Measurements from ENCODE around the gene OOSP3. TPM values are rescaled to one million over a fixed set of nuclear protein-coding genes. Genes with fewer than 3 reads are reported as not detected.
"Not testable (repeated sequence)": the region's sequence is repeated elsewhere in the genome, so short reads cannot be mapped to it uniquely, and the experiment has no call there.

The OOSP3 gene
- total RNA-seq, 2 donors from 2014 or later = not detected

DNA sequence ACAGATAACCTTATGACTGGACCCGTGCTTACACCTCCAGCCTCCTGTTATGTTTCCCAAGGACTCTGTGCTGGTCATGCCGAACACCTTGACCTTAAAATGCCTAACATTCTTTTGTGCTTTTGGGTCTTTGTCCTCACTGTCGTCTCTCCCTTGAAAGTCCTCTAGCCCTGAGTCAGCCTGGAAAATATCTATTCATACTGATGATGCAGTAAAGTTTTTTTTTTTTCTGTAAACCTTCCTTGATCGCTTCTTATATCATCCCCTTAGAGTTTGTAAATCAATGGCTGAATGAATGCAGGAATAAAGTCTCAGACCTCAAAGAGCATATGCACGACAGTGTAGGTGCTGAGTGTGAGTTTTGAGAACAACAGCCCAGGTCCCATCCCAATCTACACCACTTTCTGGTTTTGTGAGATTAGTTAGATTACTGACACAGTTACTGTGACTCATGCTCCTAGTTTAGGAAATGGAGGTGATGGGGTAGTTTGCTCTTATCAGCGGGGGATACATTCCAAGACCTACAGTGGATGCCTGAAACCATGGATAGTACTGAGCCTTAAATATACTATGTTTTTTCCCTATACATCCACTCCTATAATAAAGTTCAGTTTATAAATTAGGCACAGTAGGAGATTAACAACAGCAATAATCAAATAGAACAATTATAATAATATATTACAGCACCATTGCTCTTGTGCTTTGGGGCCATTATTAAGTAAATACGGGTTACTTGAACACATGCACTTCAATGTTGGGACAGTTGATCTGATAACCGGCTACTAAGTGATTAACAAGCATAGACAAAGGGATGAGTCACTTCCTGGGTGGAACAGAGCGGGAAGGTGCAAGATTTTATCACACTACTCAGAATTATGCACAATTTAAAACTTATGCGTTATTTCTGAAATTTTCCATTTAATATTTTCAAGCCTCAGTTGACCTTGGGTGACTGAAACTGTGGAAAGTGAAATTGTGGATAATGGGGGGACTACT, 20.8 kb upstream of the OOSP3 start:
- Mint-ChIP-seq H3K36me3 (no peaks in the 10 kb centered on the region), H3K27me3 (peaks cover 0 to 4% of the 10 kb centered on the region in 2 donors), H3K4me1 (ENCODE audit: low read depth in 2 of 2) (peaks cover 16 to 20% of the 10 kb centered on the region in 2 donors), H3K9me3 (no peaks in the 10 kb centered on the region), H3K27ac (peak overlapping the region; percentile 12 to 29), H3K4me3 (peak overlapping the region; percentile 47)
- DNase-seq (ENCODE audit: low spot score) (no peak), ATAC-seq (peak in 1 of 2 donors; percentile 83)

DNA sequence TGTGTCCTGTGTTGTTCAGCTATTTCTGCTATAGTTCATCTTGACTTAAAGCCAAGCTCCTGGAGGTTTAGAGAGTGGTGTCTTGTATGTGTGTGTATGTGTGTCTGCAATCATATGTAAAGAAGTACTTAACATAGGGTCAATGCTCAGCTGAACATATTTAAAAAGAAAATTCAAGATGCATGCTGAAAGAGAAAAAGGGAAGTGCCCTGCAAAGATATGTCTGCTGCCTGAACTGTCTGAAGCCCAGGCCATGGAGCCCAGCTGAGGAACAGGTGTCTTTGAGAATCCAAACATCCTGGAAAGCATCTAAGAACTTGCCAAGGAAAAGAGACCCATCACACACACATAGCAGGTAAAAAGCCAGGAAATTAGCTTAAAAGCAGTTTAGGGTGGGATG, 18.9 kb upstream of the OOSP3 start:
- no peak overlapping the region for H3K27ac Mint-ChIP-seq
- H3K9me3 Mint-ChIP-seq = no peaks in the 10 kb centered on the region
- DNase-seq (ENCODE audit: low spot score) (no peak), ATAC-seq (no peak)
- no peak overlapping the region for H3K4me3 Mint-ChIP-seq
- H3K27me3 Mint-ChIP-seq = peaks cover 0 to 2% of the 10 kb centered on the region in 2 donors
- H3K36me3 Mint-ChIP-seq = no peaks in the 10 kb centered on the region
- H3K4me1 Mint-ChIP-seq (ENCODE audit: low read depth in 2 of 2) = peaks cover 16 to 20% of the 10 kb centered on the region in 2 donors

DNA sequence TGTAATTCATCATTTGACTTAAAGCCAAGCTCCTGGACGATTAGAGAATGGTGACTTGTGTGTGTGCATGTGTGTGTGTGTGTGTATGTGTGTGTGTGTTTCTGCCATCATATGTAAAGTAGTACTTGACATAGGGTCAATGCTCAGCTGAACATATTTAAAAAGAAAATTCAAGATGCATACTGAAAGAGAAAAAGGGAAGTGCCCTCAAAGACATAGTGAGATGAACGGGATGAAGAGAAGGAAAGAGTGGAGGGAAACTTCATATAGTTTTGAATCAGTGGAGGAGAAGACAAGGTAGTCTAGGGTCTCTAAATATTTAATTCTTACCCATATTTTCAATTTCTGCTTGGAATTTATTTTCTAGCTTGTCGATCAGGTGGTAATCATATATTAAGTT, 16.3 kb upstream of the OOSP3 start:
- no peak overlapping the region for H3K27ac Mint-ChIP-seq
- no peaks in the 10 kb centered on the region for H3K9me3 Mint-ChIP-seq
- DNase-seq (ENCODE audit: low spot score) (no peak), ATAC-seq (no peak)
- H3K4me1 Mint-ChIP-seq (ENCODE audit: low read depth in 2 of 2) = peaks cover 16 to 18% of the 10 kb centered on the region in 2 donors
- H3K36me3 Mint-ChIP-seq = no peaks in the 10 kb centered on the region
- H3K27me3 Mint-ChIP-seq = peaks cover 6 to 8% of the 10 kb centered on the region in 2 donors
- H3K4me3 Mint-ChIP-seq = no peak overlapping the region

DNA sequence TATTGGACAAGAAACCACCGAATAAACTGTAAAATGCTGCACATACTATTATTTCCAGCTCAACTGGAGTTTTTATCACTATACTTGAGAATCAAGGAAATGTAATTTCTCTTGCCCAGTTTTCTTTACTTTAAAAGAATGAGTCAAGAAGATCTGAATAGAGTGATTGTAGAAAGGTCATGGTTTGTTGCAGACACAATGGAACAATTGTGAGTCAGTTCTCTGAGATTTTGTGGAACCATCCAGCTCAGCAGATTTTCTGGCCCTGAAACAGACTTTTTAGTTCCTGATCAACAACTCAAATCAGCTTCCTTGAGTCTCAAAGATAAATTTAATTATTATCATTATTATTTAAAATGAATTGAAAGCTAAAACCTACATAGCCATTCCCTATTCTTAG, 13.6 kb upstream of the OOSP3 start:
- Mint-ChIP-seq H3K36me3 (no peaks in the 10 kb centered on the region), H3K27ac (no peak overlapping the region), H3K27me3 (peaks cover 12% of the 10 kb centered on the region in 2 donors), H3K4me1 (ENCODE audit: low read depth in 2 of 2) (no peaks in the 10 kb centered on the region), H3K4me3 (no peak overlapping the region), H3K9me3 (no peaks in the 10 kb centered on the region)
- no peak for DNase-seq (ENCODE audit: low spot score)
- no peak for ATAC-seq

DNA sequence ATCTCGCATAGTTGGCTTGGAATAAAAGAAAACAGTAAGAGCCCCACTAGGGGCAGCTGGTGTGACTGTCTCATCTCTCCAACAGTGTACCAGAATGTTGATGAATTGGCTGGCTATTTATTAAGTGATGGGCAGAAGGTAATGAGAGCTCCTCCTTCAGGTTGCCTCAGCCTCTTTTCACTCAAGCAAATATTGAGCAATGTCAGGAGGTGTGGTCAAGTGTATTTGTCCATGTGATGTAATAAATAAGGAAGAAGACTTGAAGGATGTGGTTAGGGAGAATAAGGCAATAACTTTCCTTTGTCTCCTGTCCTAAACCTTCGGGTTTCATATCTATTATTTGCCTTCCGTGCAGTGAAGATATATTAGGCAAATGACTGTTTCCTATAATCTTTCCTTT, 12.2 kb upstream of the OOSP3 start, which contains the start of gene TCN1:
Gene TCN1 (minus strand): TSS at position 91 of the 400 bp plus-strand sequence. CDS start 17 bp downstream, at position 74.
- Mint-ChIP-seq H3K4me1 (ENCODE audit: low read depth in 2 of 2) (no peaks in the 10 kb centered on the region), H3K9me3 (no peaks in the 10 kb centered on the region), H3K27me3 (peaks cover 10 to 26% of the 10 kb centered on the region in 2 donors), H3K27ac (no peak within 1 kb of the TSS), H3K36me3 (no peaks in the 10 kb centered on the region), H3K4me3 (no peak within 1 kb of the TSS)
- DNase-seq (ENCODE audit: low spot score) (no peak), ATAC-seq (no peak)

DNA sequence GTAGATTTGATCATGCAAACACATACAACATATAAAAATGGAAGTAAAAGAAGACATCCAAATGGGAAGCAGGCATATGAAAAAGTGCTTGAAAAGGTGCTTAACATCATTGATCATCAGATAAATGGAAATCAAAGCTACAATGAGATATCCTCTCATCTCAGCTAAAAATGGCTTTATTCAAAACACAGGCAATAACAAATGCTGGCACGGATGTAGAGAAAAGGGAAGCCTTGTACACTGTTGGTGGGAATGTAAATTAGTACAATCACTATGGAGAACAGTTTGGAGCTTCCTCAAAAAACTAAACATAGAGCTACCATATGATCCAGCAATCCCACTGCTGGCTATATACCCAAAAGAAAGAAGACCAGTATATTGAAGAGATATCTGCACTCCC, 11.7 kb upstream of the OOSP3 start:
- no peak for DNase-seq (ENCODE audit: low spot score)
- no peak for ATAC-seq
- H3K27me3 Mint-ChIP-seq = peaks cover 14 to 30% of the 10 kb centered on the region in 2 donors
- H3K4me3 Mint-ChIP-seq = no peak overlapping the region
- H3K4me1 Mint-ChIP-seq (ENCODE audit: low read depth in 2 of 2) = no peaks in the 10 kb centered on the region
- no peak overlapping the region for H3K27ac Mint-ChIP-seq
- no peaks in the 10 kb centered on the region for H3K9me3 Mint-ChIP-seq
- H3K36me3 Mint-ChIP-seq = no peaks in the 10 kb centered on the region

DNA sequence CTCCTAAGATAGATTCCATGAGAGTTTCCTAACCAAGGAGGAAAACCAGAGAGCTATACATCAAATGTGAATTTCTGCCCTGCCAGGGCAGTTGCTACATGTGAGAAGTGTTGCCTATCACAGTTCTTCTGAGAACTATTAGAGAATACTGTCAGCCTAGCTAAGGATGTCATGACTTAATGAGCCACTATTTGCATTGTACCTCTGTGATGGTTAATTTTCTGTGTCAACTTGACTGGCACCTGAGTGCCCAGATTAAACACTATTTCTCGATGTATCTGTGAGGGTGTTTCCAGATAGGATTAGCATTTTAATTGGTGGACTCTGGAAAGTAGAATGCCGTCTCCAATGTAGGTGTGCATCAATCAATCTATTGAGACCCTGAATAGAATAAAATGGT, 10.6 kb upstream of the OOSP3 start:
- H3K4me1 Mint-ChIP-seq (ENCODE audit: low read depth in 2 of 2) = no peaks in the 10 kb centered on the region
- H3K27ac Mint-ChIP-seq = no peak overlapping the region
- DNase-seq (ENCODE audit: low spot score) = no peak
- no peaks in the 10 kb centered on the region for H3K9me3 Mint-ChIP-seq
- no peak overlapping the region for H3K4me3 Mint-ChIP-seq
- H3K36me3 Mint-ChIP-seq = no peaks in the 10 kb centered on the region
- no peak for ATAC-seq
- peaks cover 14 to 34% of the 10 kb centered on the region in 2 donors for H3K27me3 Mint-ChIP-seq

DNA sequence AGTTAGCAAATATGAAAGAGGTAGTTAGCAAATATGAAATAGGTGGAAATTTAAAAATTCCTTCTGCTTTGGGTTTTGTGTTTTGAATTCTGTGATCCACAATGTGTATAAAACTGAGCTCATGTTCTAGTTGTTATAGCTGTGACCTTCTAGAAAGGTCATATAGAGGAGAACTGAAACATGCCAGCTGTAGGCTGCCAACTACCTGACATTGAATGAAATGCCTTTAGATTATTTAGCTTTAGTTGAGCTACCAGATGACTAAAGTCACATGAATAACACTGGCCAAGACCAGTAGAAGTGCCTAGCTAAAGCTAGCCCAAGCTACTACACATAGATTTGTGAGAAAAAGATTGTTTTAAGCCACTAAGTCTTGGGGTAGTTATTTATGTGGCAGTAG, 6.5 kb upstream of the OOSP3 start:
- Mint-ChIP-seq H3K27me3 (peaks cover 13 to 40% of the 10 kb centered on the region in 2 donors), H3K9me3 (no peaks in the 10 kb centered on the region), H3K36me3 (no peaks in the 10 kb centered on the region), H3K4me1 (ENCODE audit: low read depth in 2 of 2) (no peaks in the 10 kb centered on the region), H3K4me3 (no peak overlapping the region), H3K27ac (no peak overlapping the region)
- ATAC-seq (no peak), DNase-seq (ENCODE audit: low spot score) (no peak)

DNA sequence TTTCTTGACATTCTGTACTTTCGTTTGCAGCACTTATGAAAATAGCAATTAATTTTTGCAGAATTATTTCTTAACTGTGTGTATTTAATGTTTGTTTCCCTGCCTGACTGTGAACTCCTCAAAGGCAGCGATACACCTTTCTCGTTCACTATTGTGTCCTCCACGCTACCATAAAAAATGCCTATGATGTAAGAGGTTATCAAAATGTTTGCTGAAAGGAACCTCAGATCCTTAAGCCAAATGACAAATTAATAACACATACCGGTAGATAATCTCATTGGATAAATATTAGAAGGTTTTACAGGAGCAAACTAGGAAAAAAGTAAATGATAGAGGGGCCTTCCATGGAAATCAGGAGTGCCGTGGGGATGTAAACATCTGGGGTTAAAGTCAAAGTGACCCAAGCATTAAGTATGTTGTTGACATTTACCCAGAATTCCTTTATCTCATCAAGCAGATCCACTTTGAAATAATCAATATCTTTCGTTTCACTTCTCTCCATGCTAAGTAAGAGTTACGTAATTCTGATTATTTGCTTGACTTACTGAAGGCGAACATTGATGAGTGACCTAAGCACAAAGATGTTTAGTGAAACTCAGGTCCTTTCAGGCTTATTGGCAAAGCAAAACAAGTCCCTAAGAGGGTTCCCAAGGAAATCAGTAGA, 2.6 kb upstream of the OOSP3 start:
- Mint-ChIP-seq H3K9me3 (no peaks in the 10 kb centered on the region), H3K4me1 (ENCODE audit: low read depth in 2 of 2) (no peaks in the 10 kb centered on the region), H3K36me3 (no peaks in the 10 kb centered on the region), H3K27ac (no peak overlapping the region), H3K27me3 (peaks cover 12 to 27% of the 10 kb centered on the region in 2 donors), H3K4me3 (no peak overlapping the region)
- ATAC-seq (no peak), DNase-seq (ENCODE audit: low spot score) (no peak)

DNA sequence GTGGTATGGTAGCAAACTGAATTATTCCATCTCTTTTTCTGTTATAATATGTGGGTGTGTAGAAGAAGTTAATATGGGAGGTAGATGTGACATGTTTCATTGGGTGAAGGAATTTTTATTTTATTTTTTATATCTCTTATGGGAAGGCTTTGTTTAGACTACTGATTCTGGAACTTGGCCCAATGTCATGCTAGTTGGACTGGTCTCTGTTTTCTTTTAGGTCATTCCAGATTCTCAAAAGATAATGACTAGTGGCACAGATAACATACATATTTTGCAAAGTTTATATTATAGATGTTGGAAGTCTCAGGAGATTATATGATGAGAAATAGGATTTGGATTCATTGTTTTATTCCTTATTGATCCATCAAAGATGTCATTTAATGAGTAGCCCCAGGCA, 1.3 kb upstream of the OOSP3 start:
- Mint-ChIP-seq H3K4me1 (ENCODE audit: low read depth in 2 of 2) (no peaks in the 10 kb centered on the region), H3K9me3 (no peaks in the 10 kb centered on the region), H3K4me3 (no peak overlapping the region), H3K27ac (no peak overlapping the region), H3K27me3 (peaks cover 9 to 14% of the 10 kb centered on the region in 2 donors), H3K36me3 (no peaks in the 10 kb centered on the region)
- DNase-seq (ENCODE audit: low spot score) (no peak), ATAC-seq (no peak)

DNA sequence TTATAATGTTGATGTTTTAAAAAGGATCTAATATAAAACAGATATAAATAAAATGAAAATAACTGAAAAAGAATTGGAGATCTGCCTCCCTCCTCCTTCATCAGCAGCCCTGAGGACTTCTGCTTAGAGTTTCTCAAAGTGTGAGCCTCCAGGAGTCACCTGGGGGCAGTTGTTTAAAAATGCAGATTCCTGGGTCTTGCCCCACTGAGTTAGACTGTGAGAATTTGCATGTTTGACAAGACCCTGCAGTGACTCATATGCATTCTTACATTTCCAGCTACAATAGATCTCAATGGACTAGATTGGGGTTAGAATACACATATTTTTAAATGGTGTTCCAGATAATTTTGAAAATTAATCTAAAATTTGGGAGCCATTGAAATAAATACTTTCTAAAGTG, 798 bp upstream of the OOSP3 start:
- DNase-seq (ENCODE audit: low spot score) (no peak), ATAC-seq (no peak)
- Mint-ChIP-seq H3K27me3 (peaks cover 9 to 14% of the 10 kb centered on the region in 2 donors), H3K27ac (no peak overlapping the region), H3K4me3 (no peak overlapping the region), H3K9me3 (no peaks in the 10 kb centered on the region), H3K4me1 (ENCODE audit: low read depth in 2 of 2) (no peaks in the 10 kb centered on the region), H3K36me3 (no peaks in the 10 kb centered on the region)

DNA sequence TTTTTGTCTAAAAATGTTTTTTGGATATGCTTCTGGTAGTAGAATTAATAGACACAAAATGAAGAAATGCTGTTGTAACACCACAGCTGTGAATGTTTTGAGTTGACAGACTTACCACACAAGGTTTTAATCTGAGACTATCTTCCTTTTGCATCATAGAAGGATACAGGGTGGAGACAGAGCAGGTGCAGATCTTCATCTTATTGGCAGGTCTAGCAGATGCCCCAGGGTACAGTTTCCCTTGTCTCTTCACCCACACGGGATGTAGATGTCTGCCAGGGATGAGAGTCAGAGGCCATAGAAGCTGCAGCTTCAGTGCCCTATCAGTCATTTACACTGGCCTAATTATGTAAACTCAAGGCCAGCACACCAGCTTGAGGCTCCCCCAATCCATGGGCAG, 985 bp downstream of the OOSP3 start:
- ATAC-seq (no peak), DNase-seq (ENCODE audit: low spot score) (no peak)
- no peak overlapping the region for H3K27ac Mint-ChIP-seq
- peaks cover 9 to 14% of the 10 kb centered on the region in 2 donors for H3K27me3 Mint-ChIP-seq
- no peaks in the 10 kb centered on the region for H3K4me1 Mint-ChIP-seq (ENCODE audit: low read depth in 2 of 2)
- no peak overlapping the region for H3K4me3 Mint-ChIP-seq
- H3K36me3 Mint-ChIP-seq = no peaks in the 10 kb centered on the region
- no peaks in the 10 kb centered on the region for H3K9me3 Mint-ChIP-seq

DNA sequence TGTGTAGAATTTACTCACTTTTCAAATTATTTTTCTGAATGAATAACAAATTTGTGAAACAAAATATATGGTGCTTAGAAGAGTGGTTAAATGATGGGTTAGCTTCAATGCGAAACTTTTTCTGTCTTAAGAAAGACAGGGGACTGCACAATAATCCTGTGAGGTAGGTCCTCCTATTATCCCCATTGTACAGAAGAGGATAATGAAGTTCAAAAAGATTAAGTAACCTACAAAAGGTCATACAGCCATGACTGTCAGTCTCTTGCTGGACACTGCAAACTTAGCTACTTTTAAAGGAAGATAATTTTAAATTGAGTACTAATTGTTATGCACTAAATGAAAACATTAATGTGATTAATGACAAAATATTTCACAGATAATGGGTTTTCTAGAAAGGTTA, 5.0 kb downstream of the OOSP3 start:
- H3K36me3 Mint-ChIP-seq = peaks cover 9% of the 10 kb centered on the region
- no peak overlapping the region for H3K27ac Mint-ChIP-seq
- H3K4me3 Mint-ChIP-seq = no peak overlapping the region
- H3K4me1 Mint-ChIP-seq (ENCODE audit: low read depth in 2 of 2) = no peaks in the 10 kb centered on the region
- no peak for DNase-seq (ENCODE audit: low spot score)
- no peak for ATAC-seq
- H3K27me3 Mint-ChIP-seq = peaks cover 2 to 12% of the 10 kb centered on the region in 2 donors
- peaks cover 5% of the 10 kb centered on the region for H3K9me3 Mint-ChIP-seq

DNA sequence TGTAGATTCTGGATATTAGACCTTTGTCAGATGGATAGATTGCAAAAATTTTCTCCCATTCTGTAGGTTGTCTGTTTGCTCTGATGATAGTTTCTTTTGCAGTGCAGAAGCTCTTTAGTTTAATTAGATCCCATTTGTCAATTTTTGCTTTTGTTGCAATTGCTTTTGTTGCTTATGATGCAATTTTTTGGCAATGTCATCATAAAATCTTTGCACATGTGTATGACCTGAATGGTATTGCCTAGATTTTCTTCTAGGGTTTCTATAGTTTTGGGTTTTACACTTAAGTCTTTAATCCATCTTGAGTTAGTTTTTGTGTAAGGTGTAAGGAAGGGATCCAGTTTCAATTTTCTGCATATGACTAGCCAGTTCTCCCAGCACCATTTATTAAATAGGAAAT, 8.6 kb downstream of the OOSP3 start:
- not testable (repeated sequence) for H3K4me1 Mint-ChIP-seq (ENCODE audit: low read depth in 2 of 2); H3K27ac Mint-ChIP-seq; DNase-seq (ENCODE audit: low spot score); H3K4me3 Mint-ChIP-seq; ATAC-seq
- Mint-ChIP-seq H3K9me3 (peaks cover 23% of the 10 kb centered on the region), H3K36me3 (peaks cover 34% of the 10 kb centered on the region), H3K27me3 (peaks cover 0 to 17% of the 10 kb centered on the region in 2 donors)

Measured in natural killer cell treated with Interleukin-12 subunit alpha and Interleukin-12 subunit beta and Interleukin-15 and Interleukin-18, amount 100 ng/mL, for 72 hours (primary cell).